Loucy (cell line): ENCODE results near the gene GJA10.

Experiments used
- CTCF ChIP-seq: fragments of 200-600 bp; sonication (generic); conservative IDR thresholded peaks from 2 replicates; pipeline ENCODE4 v1.5.1; 2014; ENCODE audit warnings: mild to moderate bottlenecking, antibody characterized with exemption, low read length
- EZH2phosphoT487 ChIP-seq: fragments of 200-600 bp; IDR thresholded peaks from 2 replicates; pipeline ENCODE4 v1.6.1; 2018; ENCODE audit warnings: antibody characterized with exemption, mild to moderate bottlenecking, moderate library complexity, borderline replicate concordance

GRCh38 chr6:89874438-89874837, 19.8 kb upstream of the GJA10 start:
- TF ChIP-seq CTCF (no peak), EZH2phosphoT487 (no peak)
